ENCODE results near the gene SYNPO2.
"Not testable (repeated sequence)": the region's sequence is repeated elsewhere in the genome, so short reads cannot be mapped to it uniquely, and the experiment has no call there.

The SYNPO2 gene

GRCh38 chr4:118975449-118976192, 87.0 kb downstream of the SYNPO2 start:
- DNase-seq (ENCODE audit: low read depth in 2 of 2) = no peak

GRCh38 chr4:118976193-118976560, 87.5 kb downstream of the SYNPO2 start:
- not testable (repeated sequence) for DNase-seq (ENCODE audit: low read depth in 2 of 2)

GRCh38 chr4:118977100-118977499, 88.4 kb downstream of the SYNPO2 start:
- not testable (repeated sequence) for DNase-seq (ENCODE audit: low read depth in 2 of 2)

GRCh38 chr4:118979712-118980111, 91.1 kb downstream of the SYNPO2 start:
- no peak for DNase-seq (ENCODE audit: low read depth in 2 of 2)

- no peak for DNase-seq (ENCODE audit: low read depth in 2 of 2)
Observed at GRCh38 chr4:118981171-118981838, 92.7 kb downstream of the SYNPO2 start.

GRCh38 chr4:118981839-118982381, 93.3 kb downstream of the SYNPO2 start:
- peak; percentile 30 to 38 for DNase-seq (ENCODE audit: low read depth in 2 of 2)

GRCh38 chr4:118983293-118983692, 94.6 kb downstream of the SYNPO2 start:
- DNase-seq (ENCODE audit: low read depth in 2 of 2) = no peak

- no peak for DNase-seq (ENCODE audit: low read depth in 2 of 2)
Observed at GRCh38 chr4:118983831-118984230, 95.2 kb downstream of the SYNPO2 start.

GRCh38 chr4:118985170-118986000, 96.7 kb downstream of the SYNPO2 start:
- no peak for DNase-seq (ENCODE audit: low read depth in 2 of 2)

- DNase-seq (ENCODE audit: low read depth in 2 of 2) = no peak
Observed at GRCh38 chr4:118987959-118988634, 99.4 kb downstream of the SYNPO2 start.

- no peak for DNase-seq (ENCODE audit: low read depth in 2 of 2)
Observed at GRCh38 chr4:118988635-118988972, 100.0 kb downstream of the SYNPO2 start.

- no peak for DNase-seq (ENCODE audit: low read depth in 2 of 2)
Observed at GRCh38 chr4:118989098-118990080, 100.7 kb downstream of the SYNPO2 start.

GRCh38 chr4:118991686-118992085, 103.0 kb downstream of the SYNPO2 start:
- no peak for DNase-seq (ENCODE audit: low read depth in 2 of 2)

GRCh38 chr4:118992149-118992548, 103.5 kb downstream of the SYNPO2 start:
- no peak for DNase-seq (ENCODE audit: low read depth in 2 of 2)

- DNase-seq (ENCODE audit: low read depth in 2 of 2) = no peak
Observed at GRCh38 chr4:118993333-118993732, 104.7 kb downstream of the SYNPO2 start.

- DNase-seq (ENCODE audit: low read depth in 2 of 2) = no peak
Observed at GRCh38 chr4:118994030-118994429, 105.4 kb downstream of the SYNPO2 start.

GRCh38 chr4:118995693-118996391, 107.2 kb downstream of the SYNPO2 start:
- no peak for DNase-seq (ENCODE audit: low read depth in 2 of 2)

GRCh38 chr4:118997601-118998000, 108.9 kb downstream of the SYNPO2 start:
- no peak for DNase-seq (ENCODE audit: low read depth in 2 of 2)

- DNase-seq (ENCODE audit: low read depth in 2 of 2) = no peak
Observed at GRCh38 chr4:118999919-119000318, 111.3 kb downstream of the SYNPO2 start.

- DNase-seq (ENCODE audit: low read depth in 2 of 2) = no peak
Observed at GRCh38 chr4:119000400-119000799, 111.7 kb downstream of the SYNPO2 start.

All from activated CD4-positive, alpha-beta T cell treated with anti-CD3 and anti-CD28 coated beads for 24 hours (primary cell).